ENCODE results near the gene FEN1. TPM values are rescaled to one million over a fixed set of nuclear protein-coding genes. Genes with fewer than 3 reads are reported as not detected.

FEN1 gene
- total RNA-seq, 1 donor from 2014 or later, result 15.2 TPM

DNA sequence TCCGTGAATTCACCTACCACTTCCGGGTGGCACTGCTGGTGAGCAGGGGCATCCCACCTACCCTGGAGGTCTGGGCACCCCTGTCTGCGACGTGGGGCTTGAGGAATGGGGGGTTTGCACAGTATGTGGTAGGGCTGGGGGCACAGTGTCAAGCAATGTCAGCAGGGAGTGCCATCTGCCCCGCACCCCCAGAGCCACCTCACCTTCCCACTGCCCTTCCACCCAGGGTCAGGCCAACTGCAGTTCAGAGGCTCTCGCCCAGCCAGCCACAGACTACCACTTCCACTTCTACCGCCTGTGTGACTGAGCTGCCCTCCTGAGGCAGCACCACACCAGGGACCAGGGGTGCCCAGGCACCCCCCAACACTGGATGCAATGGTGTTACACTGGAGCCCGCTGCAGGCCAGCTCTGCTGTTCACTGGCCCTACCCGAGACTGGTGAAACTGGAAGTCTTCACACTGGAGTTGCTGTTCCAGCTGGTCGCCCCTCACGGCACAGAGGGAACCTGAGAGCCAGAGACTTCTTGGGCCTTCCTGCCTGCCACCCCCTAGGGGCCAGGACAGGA lies 6.8 kb upstream of the FEN1 start:
- Mint-ChIP-seq H3K4me1 (ENCODE audit: low read depth, unreplicated experiment) (peaks cover 3% of the 10 kb centered on the region), H3K27ac (ENCODE audit: unreplicated experiment) (no peak overlapping the region), H3K4me3 (ENCODE audit: unreplicated experiment) (no peak overlapping the region), H3K36me3 (ENCODE audit: unreplicated experiment) (peaks cover 7% of the 10 kb centered on the region), H3K27me3 (ENCODE audit: unreplicated experiment) (no peaks in the 10 kb centered on the region), H3K9me3 (ENCODE audit: unreplicated experiment) (no peaks in the 10 kb centered on the region)
- DNase-seq, result no peak
- TF ChIP-seq, protein P1, sequence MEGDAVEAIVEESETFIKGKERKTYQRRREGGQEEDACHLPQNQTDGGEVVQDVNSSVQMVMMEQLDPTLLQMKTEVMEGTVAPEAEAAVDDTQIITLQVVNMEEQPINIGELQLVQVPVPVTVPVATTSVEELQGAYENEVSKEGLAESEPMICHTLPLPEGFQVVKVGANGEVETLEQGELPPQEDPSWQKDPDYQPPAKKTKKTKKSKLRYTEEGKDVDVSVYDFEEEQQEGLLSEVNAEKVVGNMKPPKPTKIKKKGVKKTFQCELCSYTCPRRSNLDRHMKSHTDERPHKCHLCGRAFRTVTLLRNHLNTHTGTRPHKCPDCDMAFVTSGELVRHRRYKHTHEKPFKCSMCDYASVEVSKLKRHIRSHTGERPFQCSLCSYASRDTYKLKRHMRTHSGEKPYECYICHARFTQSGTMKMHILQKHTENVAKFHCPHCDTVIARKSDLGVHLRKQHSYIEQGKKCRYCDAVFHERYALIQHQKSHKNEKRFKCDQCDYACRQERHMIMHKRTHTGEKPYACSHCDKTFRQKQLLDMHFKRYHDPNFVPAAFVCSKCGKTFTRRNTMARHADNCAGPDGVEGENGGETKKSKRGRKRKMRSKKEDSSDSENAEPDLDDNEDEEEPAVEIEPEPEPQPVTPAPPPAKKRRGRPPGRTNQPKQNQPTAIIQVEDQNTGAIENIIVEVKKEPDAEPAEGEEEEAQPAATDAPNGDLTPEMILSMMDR (IDR thresholded peaks at IDR 0.05; ENCODE audit: partially characterized antibody, unreplicated experiment), result no peak

DNA sequence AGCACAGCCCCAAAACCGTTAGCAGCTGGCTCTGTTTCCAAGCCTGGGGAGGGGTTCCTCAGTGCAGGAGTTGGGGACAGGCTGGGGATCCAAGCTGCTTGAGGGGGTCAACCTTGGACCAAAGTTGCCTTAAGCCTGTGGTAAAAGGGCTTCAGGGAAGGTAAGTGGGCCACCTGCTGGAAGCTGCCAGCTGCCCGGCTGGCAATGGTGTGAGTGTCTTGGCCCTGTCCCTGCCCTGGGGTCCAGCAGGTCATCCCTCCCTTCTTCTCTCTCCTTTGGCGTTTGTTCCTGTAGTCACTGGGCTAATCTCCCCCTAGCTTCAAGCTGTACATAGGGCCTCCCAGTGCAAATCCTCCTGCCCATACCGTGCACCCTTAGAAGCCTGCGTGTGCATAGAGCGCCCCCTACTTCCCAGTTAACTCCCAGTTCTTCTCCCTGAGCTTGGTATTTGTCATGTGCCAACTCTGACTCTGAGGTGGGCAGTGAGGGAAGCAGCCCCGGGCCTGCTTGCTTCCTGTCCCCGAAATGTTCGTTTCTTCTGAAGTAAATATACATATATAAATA lies 4.7 kb upstream of the FEN1 start:
- peak; percentile 58 for DNase-seq
- H3K4me3 Mint-ChIP-seq (ENCODE audit: unreplicated experiment), result no peak overlapping the region
- H3K4me1 Mint-ChIP-seq (ENCODE audit: low read depth, unreplicated experiment), result peaks cover 8% of the 10 kb centered on the region
- H3K9me3 Mint-ChIP-seq (ENCODE audit: unreplicated experiment), result peaks cover 7% of the 10 kb centered on the region
- H3K27me3 Mint-ChIP-seq (ENCODE audit: unreplicated experiment), result peaks cover 11% of the 10 kb centered on the region
- TF ChIP-seq, protein P1 (IDR thresholded peaks at IDR 0.05; ENCODE audit: partially characterized antibody, unreplicated experiment), result peak; percentile 52
- H3K27ac Mint-ChIP-seq (ENCODE audit: unreplicated experiment), result no peak overlapping the region
- peaks cover 7% of the 10 kb centered on the region for H3K36me3 Mint-ChIP-seq (ENCODE audit: unreplicated experiment)

DNA sequence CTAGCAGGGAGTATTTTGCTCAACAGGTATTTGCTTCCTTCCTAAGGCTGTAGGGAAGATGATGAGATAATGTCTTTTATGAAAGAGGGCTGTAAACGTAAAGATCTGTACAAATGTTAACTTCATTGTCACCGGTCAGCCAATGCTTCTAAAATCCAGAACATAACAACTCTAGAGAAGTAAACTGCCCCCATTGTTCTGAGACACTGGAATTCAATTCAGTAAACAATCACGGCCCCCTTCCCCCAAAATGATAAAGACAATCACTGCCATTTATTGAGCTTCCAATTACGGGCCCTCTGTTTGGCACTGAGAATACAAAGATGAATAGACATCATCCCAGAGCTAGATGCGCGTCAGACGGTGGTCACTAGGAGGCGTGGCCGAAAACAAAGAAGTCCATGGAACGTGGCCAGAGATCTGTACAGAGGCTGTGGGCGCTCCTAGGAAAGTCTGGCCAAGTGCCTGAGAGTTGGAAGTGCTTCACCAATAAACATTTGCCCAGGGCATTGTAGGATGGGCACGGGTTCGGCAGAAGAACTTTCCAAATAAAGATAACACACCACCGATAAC lies 888 bp upstream of the FEN1 start:
- peaks cover 9% of the 10 kb centered on the region for H3K4me1 Mint-ChIP-seq (ENCODE audit: low read depth, unreplicated experiment)
- H3K27ac Mint-ChIP-seq (ENCODE audit: unreplicated experiment), result peak overlapping the region; percentile 100
- H3K27me3 Mint-ChIP-seq (ENCODE audit: unreplicated experiment), result peaks cover 13% of the 10 kb centered on the region
- H3K36me3 Mint-ChIP-seq (ENCODE audit: unreplicated experiment), result no peaks in the 10 kb centered on the region
- DNase-seq, result peak; percentile 77
- TF ChIP-seq, protein P1 (IDR thresholded peaks at IDR 0.05; ENCODE audit: partially characterized antibody, unreplicated experiment), result no peak
- peak overlapping the region; percentile 99 for H3K4me3 Mint-ChIP-seq (ENCODE audit: unreplicated experiment)
- peaks cover 10% of the 10 kb centered on the region for H3K9me3 Mint-ChIP-seq (ENCODE audit: unreplicated experiment)

DNA sequence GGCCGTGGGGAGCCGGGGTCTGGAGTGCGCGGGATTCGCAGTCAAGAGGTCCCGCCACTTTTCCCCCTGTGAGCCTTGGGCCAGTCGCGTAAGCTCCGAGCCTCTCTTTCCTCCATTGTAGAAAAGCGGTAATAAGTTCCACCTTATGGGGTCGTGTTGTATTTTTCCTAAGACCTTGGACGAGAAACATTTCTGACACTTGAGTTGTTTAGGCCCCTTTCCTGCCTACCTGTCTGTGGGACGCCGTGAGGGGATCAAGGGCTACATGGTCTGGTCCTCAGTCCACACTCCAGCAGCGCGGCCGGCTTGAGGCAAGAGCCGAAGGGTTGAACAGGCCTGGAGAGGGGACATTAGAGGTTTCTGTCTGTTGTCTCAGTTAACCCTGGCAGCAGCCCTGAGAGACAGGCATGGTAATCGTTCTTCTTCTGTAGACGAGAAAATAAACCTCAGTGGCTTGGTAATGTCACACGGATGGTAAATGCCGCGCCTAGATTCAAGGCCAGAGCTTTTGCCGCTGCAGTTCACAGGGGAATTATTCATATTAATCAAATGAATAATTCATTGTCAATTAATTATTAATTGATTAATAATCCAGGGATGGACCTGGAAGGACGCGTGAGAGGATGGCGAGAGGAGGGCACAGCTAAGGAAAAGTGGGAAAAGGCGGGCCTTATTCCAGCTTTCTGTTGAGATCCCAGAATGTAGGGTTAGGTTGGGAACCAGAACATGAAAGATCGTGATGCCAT lies 545 bp downstream of the FEN1 start:
- H3K27me3 Mint-ChIP-seq (ENCODE audit: unreplicated experiment), result peaks cover 13% of the 10 kb centered on the region
- TF ChIP-seq, protein P1 (IDR thresholded peaks at IDR 0.05; ENCODE audit: partially characterized antibody, unreplicated experiment), result no peak
- no peaks in the 10 kb centered on the region for H3K36me3 Mint-ChIP-seq (ENCODE audit: unreplicated experiment)
- peaks cover 9% of the 10 kb centered on the region for H3K4me1 Mint-ChIP-seq (ENCODE audit: low read depth, unreplicated experiment)
- peaks cover 10% of the 10 kb centered on the region for H3K9me3 Mint-ChIP-seq (ENCODE audit: unreplicated experiment)
- DNase-seq, result no peak
- H3K27ac Mint-ChIP-seq (ENCODE audit: unreplicated experiment), result peak overlapping the region; percentile 81
- H3K4me3 Mint-ChIP-seq (ENCODE audit: unreplicated experiment), result peak overlapping the region; percentile 99

All from glutamatergic neuron (in vitro differentiated cells).